Activated CD8-positive, alpha-beta memory T cell treated with anti-CD3 and anti-CD28 coated beads for 4 hours (primary cell): ENCODE measurements around the gene RALB.

Experiments
- DNase-seq, 2 donors: peaks; one replicate each; pipeline ENCODE4 v3.0.0-alpha.2; 2020; ENCODE audit warnings: low read depth in 2 of 2

Gene RALB

GRCh38 chr2:120262761-120263428, 10.2 kb downstream of the RALB start:
- DNase-seq: no peak

GRCh38 chr2:120265006-120265405, 12.4 kb downstream of the RALB start:
- no peak for DNase-seq

- DNase-seq: no peak
These were observed 14.7 kb downstream of the RALB start for GRCh38 chr2:120267348-120267747.

- DNase-seq: no peak
These were observed 16.6 kb downstream of the RALB start for GRCh38 chr2:120269076-120269744.

GRCh38 chr2:120269816-120270215, 17.2 kb downstream of the RALB start:
- DNase-seq: no peak

- no peak for DNase-seq
These were observed 19.2 kb downstream of the RALB start for GRCh38 chr2:120271711-120272379.

GRCh38 chr2:120272763-120273481, 20.3 kb downstream of the RALB start:
- no peak for DNase-seq

GRCh38 chr2:120275617-120276400, 23.2 kb downstream of the RALB start:
- DNase-seq: no peak

- DNase-seq: no peak
These were observed 25.0 kb downstream of the RALB start for GRCh38 chr2:120277505-120278205.

- DNase-seq: no peak
These were observed 26.2 kb downstream of the RALB start for GRCh38 chr2:120278901-120279300.

GRCh38 chr2:120279708-120280107, 27.1 kb downstream of the RALB start:
- no peak for DNase-seq

- DNase-seq: no peak
These were observed 31.0 kb downstream of the RALB start for GRCh38 chr2:120283649-120284048.

- DNase-seq: no peak
These were observed 32.4 kb downstream of the RALB start for GRCh38 chr2:120285056-120285455.

- no peak for DNase-seq
These were observed 34.7 kb downstream of the RALB start for GRCh38 chr2:120287183-120288015.

- no peak for DNase-seq
These were observed 35.3 kb downstream of the RALB start for GRCh38 chr2:120288016-120288373.

GRCh38 chr2:120289221-120289906, 36.7 kb downstream of the RALB start:
- DNase-seq: no peak

GRCh38 chr2:120290737-120291136, 38.1 kb downstream of the RALB start:
- DNase-seq: no peak

GRCh38 chr2:120291401-120292311, 39.0 kb downstream of the RALB start:
- no peak for DNase-seq
